Right forelimb (tissue), 1 donor: ENCODE measurements around the gene NAPA.

Source experiments
- DNase-seq: peaks from one replicate; pipeline ENCODE4 v3.0.0-alpha.2; 2018

The NAPA gene

GRCh38 chr19:47514869-47515588 is at the start of gene NAPA:
NAPA (minus strand) TSS chr19:47515063; CDS start chr19:47514940, 123 bp downstream.
- peak; percentile 100 for DNase-seq

- DNase-seq = no peak
Measured at GRCh38 chr19:47564081-47564480, 49.2 kb upstream of the NAPA start.

- DNase-seq = no peak
Measured at GRCh38 chr19:47561440-47562057, 46.7 kb upstream of the NAPA start.

GRCh38 chr19:47560999-47561398 is 46.1 kb upstream of the NAPA start:
- no peak for DNase-seq

- no peak for DNase-seq
Measured at GRCh38 chr19:47550129-47550528, 35.3 kb upstream of the NAPA start.

GRCh38 chr19:47549261-47549862 is 34.5 kb upstream of the NAPA start:
- no peak for DNase-seq

GRCh38 chr19:47547199-47547598 is 32.3 kb upstream of the NAPA start:
- no peak for DNase-seq

- no peak for DNase-seq
Measured at GRCh38 chr19:47545061-47545948, 30.4 kb upstream of the NAPA start.

GRCh38 chr19:47544476-47544875 is 29.6 kb upstream of the NAPA start:
- DNase-seq = no peak

GRCh38 chr19:47544075-47544474 is 29.2 kb upstream of the NAPA start:
- DNase-seq = no peak

- no peak for DNase-seq
Measured at GRCh38 chr19:47542030-47542475, 27.2 kb upstream of the NAPA start.

- DNase-seq = no peak
Measured at GRCh38 chr19:47541518-47541917, 26.7 kb upstream of the NAPA start.

GRCh38 chr19:47540748-47541147 is 25.9 kb upstream of the NAPA start:
- DNase-seq = no peak

GRCh38 chr19:47539747-47540311 is 25.0 kb upstream of the NAPA start:
- no peak for DNase-seq

- no peak for DNase-seq
Measured at GRCh38 chr19:47538812-47539211, 23.9 kb upstream of the NAPA start.

GRCh38 chr19:47537493-47537892 is 22.6 kb upstream of the NAPA start:
- DNase-seq = no peak

- DNase-seq = no peak
Measured at GRCh38 chr19:47534628-47535027, 19.8 kb upstream of the NAPA start.

GRCh38 chr19:47531640-47532387 is 17.0 kb upstream of the NAPA start:
- DNase-seq = no peak

- no peak for DNase-seq
Measured at GRCh38 chr19:47529018-47529742, 14.3 kb upstream of the NAPA start.

- no peak for DNase-seq
Measured at GRCh38 chr19:47526798-47527197, 11.9 kb upstream of the NAPA start.

GRCh38 chr19:47523473-47523872 is 8.6 kb upstream of the NAPA start:
- no peak for DNase-seq
